Stimulated activated CD4-positive, alpha-beta T cell treated with anti-CD3 and anti-CD28 coated beads, Interleukin-12 subunit alpha, Interleukin-12 subunit beta, amount 100 ng/mL, for 48 hours (primary cell): Measurements from ENCODE around the gene UGT1A4.
"Not testable (repeated sequence)": the region's sequence is repeated elsewhere in the genome, so short reads cannot be mapped to it uniquely, and the experiment has no call there.

Experiments
- DNase-seq, 3 donors: peaks; one replicate each; pipeline ENCODE4 v3.0.0-alpha.2; 2020; ENCODE audit warnings: low read depth in 2 of 3, low spot score in 1 of 3

UGT1A4 gene

GRCh38 chr2:233746475-233747282 lies 28.1 kb downstream of the UGT1A4 start:
- DNase-seq, result no peak

GRCh38 chr2:233747283-233747544 lies 28.7 kb downstream of the UGT1A4 start:
- DNase-seq, result no peak

- not testable (repeated sequence) for DNase-seq
Measured at GRCh38 chr2:233750689-233751088, 32.2 kb downstream of the UGT1A4 start.

- DNase-seq, result not testable (repeated sequence)
Measured at GRCh38 chr2:233751212-233752009, 32.9 kb downstream of the UGT1A4 start.

GRCh38 chr2:233754872-233755611 lies 36.5 kb downstream of the UGT1A4 start:
- no peak for DNase-seq

- no peak for DNase-seq
Measured at GRCh38 chr2:233756429-233757081, 38.0 kb downstream of the UGT1A4 start.

- DNase-seq, result no peak
Measured at GRCh38 chr2:233758141-233758540, 39.6 kb downstream of the UGT1A4 start.

- no peak for DNase-seq
Measured at GRCh38 chr2:233758849-233759248, 40.3 kb downstream of the UGT1A4 start.

GRCh38 chr2:233760043-233760442 lies 41.5 kb downstream of the UGT1A4 start, which contains the start of gene UGT1A1:
Gene UGT1A1 (plus strand): TSS chr2:233760270. CDS start chr2:233760288, 18 bp downstream.
- DNase-seq, result no peak

GRCh38 chr2:233761040-233761769 lies 42.7 kb downstream of the UGT1A4 start:
- DNase-seq, result no peak

- no peak for DNase-seq
Measured at GRCh38 chr2:233764264-233764663, 45.7 kb downstream of the UGT1A4 start.

GRCh38 chr2:233764761-233765160 lies 46.2 kb downstream of the UGT1A4 start:
- no peak for DNase-seq

- no peak for DNase-seq
Measured at GRCh38 chr2:233766416-233766815, 47.9 kb downstream of the UGT1A4 start.

GRCh38 chr2:233768076-233768475 lies 49.5 kb downstream of the UGT1A4 start:
- no peak for DNase-seq

- no peak for DNase-seq
Measured at GRCh38 chr2:233769260-233769659, 50.7 kb downstream of the UGT1A4 start.

GRCh38 chr2:233772153-233772552 lies 53.6 kb downstream of the UGT1A4 start:
- no peak for DNase-seq

GRCh38 chr2:233772583-233772982 lies 54.0 kb downstream of the UGT1A4 start:
- DNase-seq, result no peak

- DNase-seq, result no peak
Measured at GRCh38 chr2:233773854-233774253, 55.3 kb downstream of the UGT1A4 start.

- DNase-seq, result no peak
Measured at GRCh38 chr2:233775414-233775813, 56.9 kb downstream of the UGT1A4 start.

- no peak for DNase-seq
Measured at GRCh38 chr2:233778030-233778429, 59.5 kb downstream of the UGT1A4 start, which contains the start of gene MROH2A. Gene MROH2A (plus strand): TSS chr2:233778330. CDS start chr2:233779359, 1,029 bp downstream.
